Measurements from ENCODE around the gene DNAJA3. TPM values are rescaled to one million over a fixed set of nuclear protein-coding genes. Genes with fewer than 3 reads are reported as not detected.

Gene DNAJA3
- total RNA-seq, 1 donor from 2014 or later: 36.1 TPM

DNA sequence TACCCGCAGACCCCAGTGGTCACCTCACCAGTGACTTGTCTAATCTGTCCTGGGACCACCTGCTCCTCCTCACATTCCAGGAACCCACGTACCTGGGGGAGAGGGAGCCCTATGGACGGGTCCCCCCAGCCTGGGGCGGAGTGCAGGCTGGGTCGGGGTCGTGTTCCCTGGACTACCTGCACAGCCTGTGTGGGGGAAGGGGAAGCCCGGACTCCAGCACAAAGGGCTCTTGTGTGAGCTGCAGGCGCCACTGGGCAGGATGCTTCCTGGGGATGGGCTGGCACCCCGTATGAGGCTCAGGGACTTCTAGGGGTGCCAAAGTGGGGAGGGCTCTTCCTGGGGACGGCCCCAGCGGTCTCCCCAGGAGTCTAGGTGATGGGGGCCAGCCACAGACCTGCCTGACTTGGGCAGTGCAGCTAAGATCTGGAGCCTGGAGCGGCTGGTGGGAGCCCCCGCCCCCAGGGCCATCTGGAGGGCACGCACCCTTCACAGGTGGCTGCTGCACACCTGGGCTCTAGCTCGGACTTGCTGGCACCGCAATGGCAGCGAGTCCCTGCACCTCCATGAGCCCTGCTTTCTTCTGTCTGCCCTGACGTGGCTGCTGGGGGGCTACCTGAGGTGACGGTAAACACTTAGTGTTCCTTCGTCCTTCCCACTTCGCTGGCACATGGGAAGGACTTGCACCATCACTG, 46.5 kb upstream of the DNAJA3 start:
- intact Hi-C loops (cut with DNase I): no loop called here
- H3K27ac ChIP-seq: no peak overlapping the region
- H3K4me1 ChIP-seq: peaks cover 39% of the 10 kb centered on the region

DNA sequence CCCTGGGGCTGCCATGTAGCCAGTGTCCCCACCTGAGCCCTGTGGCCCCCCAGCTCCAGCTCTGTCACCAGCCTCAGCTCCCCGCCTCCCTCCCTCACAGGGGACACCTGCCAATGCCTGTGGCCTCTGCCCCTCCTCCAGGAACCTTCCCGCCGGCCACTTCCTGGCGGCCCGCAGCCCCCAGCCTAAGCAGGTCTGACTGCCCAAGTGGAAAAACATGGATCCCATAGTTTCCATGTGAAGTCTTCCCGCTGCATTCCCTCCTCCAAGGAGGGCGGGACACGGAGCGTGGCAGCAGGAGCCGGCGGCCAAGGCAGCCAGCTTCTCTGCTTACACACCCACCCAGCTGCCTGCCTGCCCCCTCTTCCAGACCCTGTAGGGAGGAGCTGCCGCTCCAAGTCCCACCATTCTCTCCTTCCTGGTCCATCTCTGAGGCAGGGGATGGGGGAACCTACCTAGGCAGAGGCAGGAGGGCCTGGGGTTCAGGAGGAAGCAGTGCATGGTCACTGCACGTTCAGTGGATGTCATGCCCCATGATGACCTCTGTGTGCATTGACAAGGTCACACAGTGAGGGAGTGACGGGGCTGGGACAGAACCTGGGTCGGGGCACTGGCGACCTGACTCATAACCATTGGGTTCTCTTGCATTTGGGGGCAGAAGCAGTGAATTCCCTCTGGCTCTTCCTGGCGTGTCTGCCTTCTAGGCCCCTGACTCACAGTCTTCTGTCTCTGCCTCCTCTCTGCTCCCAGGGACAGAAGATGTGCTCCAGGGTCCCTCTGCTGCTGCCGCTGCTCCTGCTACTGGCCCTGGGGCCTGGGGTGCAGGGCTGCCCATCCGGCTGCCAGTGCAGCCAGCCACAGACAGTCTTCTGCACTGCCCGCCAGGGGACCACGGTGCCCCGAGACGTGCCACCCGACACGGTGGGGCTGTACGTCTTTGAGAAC, 45.3 kb upstream of the DNAJA3 start:
- H3K9me3 ChIP-seq: no peaks in the 10 kb centered on the region
- DNase-seq: no peak
- H3K4me3 ChIP-seq: no peak overlapping the region
- intact Hi-C loops (cut with DNase I): no loop called here
- TF ChIP-seq, protein P1, sequence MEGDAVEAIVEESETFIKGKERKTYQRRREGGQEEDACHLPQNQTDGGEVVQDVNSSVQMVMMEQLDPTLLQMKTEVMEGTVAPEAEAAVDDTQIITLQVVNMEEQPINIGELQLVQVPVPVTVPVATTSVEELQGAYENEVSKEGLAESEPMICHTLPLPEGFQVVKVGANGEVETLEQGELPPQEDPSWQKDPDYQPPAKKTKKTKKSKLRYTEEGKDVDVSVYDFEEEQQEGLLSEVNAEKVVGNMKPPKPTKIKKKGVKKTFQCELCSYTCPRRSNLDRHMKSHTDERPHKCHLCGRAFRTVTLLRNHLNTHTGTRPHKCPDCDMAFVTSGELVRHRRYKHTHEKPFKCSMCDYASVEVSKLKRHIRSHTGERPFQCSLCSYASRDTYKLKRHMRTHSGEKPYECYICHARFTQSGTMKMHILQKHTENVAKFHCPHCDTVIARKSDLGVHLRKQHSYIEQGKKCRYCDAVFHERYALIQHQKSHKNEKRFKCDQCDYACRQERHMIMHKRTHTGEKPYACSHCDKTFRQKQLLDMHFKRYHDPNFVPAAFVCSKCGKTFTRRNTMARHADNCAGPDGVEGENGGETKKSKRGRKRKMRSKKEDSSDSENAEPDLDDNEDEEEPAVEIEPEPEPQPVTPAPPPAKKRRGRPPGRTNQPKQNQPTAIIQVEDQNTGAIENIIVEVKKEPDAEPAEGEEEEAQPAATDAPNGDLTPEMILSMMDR (IDR thresholded peaks at IDR 0.05): no peak
- peaks cover 46% of the 10 kb centered on the region for H3K36me3 ChIP-seq
- H3K4me1 ChIP-seq: peaks cover 26% of the 10 kb centered on the region
- ATAC-seq: no peak
- H3K27ac ChIP-seq: no peak overlapping the region
- H3K27me3 ChIP-seq: no peaks in the 10 kb centered on the region

More for the DNA sequence above, 46.5 kb upstream of the DNAJA3 start:
- DNase-seq: no peak
- Histone ChIP-seq H3K4me3 (no peak overlapping the region), H3K36me3 (peaks cover 40% of the 10 kb centered on the region), H3K9me3 (no peaks in the 10 kb centered on the region), H3K27me3 (no peaks in the 10 kb centered on the region)
- TF ChIP-seq, protein P1 (IDR thresholded peaks at IDR 0.05): no peak
- no peak for ATAC-seq

DNA sequence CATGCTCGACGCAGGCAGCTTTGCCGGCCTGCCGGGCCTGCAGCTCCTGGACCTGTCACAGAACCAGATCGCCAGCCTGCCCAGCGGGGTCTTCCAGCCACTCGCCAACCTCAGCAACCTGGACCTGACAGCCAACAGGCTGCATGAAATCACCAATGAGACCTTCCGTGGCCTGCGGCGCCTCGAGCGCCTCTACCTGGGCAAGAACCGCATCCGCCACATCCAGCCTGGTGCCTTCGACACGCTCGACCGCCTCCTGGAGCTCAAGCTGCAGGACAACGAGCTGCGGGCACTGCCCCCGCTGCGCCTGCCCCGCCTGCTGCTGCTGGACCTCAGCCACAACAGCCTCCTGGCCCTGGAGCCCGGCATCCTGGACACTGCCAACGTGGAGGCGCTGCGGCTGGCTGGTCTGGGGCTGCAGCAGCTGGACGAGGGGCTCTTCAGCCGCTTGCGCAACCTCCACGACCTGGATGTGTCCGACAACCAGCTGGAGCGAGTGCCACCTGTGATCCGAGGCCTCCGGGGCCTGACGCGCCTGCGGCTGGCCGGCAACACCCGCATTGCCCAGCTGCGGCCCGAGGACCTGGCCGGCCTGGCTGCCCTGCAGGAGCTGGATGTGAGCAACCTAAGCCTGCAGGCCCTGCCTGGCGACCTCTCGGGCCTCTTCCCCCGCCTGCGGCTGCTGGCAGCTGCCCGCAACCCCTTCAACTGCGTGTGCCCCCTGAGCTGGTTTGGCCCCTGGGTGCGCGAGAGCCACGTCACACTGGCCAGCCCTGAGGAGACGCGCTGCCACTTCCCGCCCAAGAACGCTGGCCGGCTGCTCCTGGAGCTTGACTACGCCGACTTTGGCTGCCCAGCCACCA, 44.4 kb upstream of the DNAJA3 start:
- intact Hi-C loops (cut with DNase I): no loop called here
- Histone ChIP-seq H3K27ac (no peak overlapping the region), H3K4me1 (peaks cover 17% of the 10 kb centered on the region), H3K36me3 (peaks cover 46% of the 10 kb centered on the region), H3K9me3 (no peaks in the 10 kb centered on the region), H3K4me3 (no peak overlapping the region), H3K27me3 (no peaks in the 10 kb centered on the region)
- TF ChIP-seq, protein P1 (IDR thresholded peaks at IDR 0.05): no peak
- DNase-seq (no peak), ATAC-seq (no peak)

DNA sequence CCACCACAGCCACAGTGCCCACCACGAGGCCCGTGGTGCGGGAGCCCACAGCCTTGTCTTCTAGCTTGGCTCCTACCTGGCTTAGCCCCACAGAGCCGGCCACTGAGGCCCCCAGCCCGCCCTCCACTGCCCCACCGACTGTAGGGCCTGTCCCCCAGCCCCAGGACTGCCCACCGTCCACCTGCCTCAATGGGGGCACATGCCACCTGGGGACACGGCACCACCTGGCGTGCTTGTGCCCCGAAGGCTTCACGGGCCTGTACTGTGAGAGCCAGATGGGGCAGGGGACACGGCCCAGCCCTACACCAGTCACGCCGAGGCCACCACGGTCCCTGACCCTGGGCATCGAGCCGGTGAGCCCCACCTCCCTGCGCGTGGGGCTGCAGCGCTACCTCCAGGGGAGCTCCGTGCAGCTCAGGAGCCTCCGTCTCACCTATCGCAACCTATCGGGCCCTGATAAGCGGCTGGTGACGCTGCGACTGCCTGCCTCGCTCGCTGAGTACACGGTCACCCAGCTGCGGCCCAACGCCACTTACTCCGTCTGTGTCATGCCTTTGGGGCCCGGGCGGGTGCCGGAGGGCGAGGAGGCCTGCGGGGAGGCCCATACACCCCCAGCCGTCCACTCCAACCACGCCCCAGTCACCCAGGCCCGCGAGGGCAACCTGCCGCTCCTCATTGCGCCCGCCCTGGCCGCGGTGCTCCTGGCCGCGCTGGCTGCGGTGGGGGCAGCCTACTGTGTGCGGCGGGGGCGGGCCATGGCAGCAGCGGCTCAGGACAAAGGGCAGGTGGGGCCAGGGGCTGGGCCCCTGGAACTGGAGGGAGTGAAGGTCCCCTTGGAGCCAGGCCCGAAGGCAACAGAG, 43.5 kb upstream of the DNAJA3 start:
- no peak for DNase-seq
- TF ChIP-seq, protein P1 (IDR thresholded peaks at IDR 0.05): no peak

More for the DNA sequence above, 43.5 kb upstream of the DNAJA3 start:
- no peak for ATAC-seq
- Histone ChIP-seq H3K36me3 (peaks cover 46% of the 10 kb centered on the region), H3K4me1 (peaks cover 8% of the 10 kb centered on the region), H3K4me3 (no peak overlapping the region), H3K9me3 (no peaks in the 10 kb centered on the region), H3K27ac (no peak overlapping the region), H3K27me3 (no peaks in the 10 kb centered on the region)
- intact Hi-C loops (cut with DNase I): no loop called here

Data from upper lobe of right lung (tissue), 1 donor.